Neural cell (in vitro differentiated cells): ENCODE measurements around the gene CHCHD5.

Experiments used
- EP300 ChIP-seq: fragments of 450-650 bp; conservative IDR thresholded peaks from 2 replicates; pipeline ENCODE4 v1.6.1; 2014; ENCODE audit warnings: antibody characterized with exemption, mild to moderate bottlenecking, moderate library complexity; ENCODE audit not compliant: poor library complexity, severe bottlenecking
- EZH2 ChIP-seq: fragments of 200-600, 300-800 bp; shearing (Covaris generic), sonication (generic); IDR thresholded peaks from 2 replicates; pipeline ENCODE4 v1.6.1; 2014; ENCODE audit warnings: antibody characterized with exemption, low read length, borderline replicate concordance, mild to moderate bottlenecking; ENCODE audit not compliant: insufficient read depth, poor library complexity, severe bottlenecking
- MXI1 ChIP-seq: fragments of 450-650 bp; conservative IDR thresholded peaks from 2 replicates; pipeline ENCODE4 v1.6.1; 2014; ENCODE audit warnings: antibody characterized with exemption, mild to moderate bottlenecking; ENCODE audit not compliant: poor library complexity, severe bottlenecking
- POLR2AphosphoS5 ChIP-seq: IDR thresholded peaks from 2 replicates; pipeline ENCODE4 v1.6.1; 2012
- RAD21 ChIP-seq: fragments of 450-650 bp; conservative IDR thresholded peaks from 2 replicates; pipeline ENCODE4 v1.6.1; 2014; ENCODE audit warnings: antibody characterized with exemption, mild to moderate bottlenecking, moderate library complexity
- SMC3 ChIP-seq: fragments of 450-650 bp; conservative IDR thresholded peaks from 2 replicates; pipeline ENCODE4 v1.6.1; 2014; ENCODE audit warnings: antibody characterized with exemption, mild to moderate bottlenecking, moderate library complexity; ENCODE audit not compliant: poor library complexity
- TAF1 ChIP-seq: IDR thresholded peaks from 2 replicates; pipeline ENCODE4 v1.6.1; 2012; ENCODE audit warnings: low read depth
- TF ChIP-seq, protein P1 (sequence below): fragments of 450-650 bp; IDR thresholded peaks from 2 replicates; pipeline ENCODE4 v1.5.1; 2014; ENCODE audit warnings: antibody characterized with exemption, mild to moderate bottlenecking, moderate library complexity; ENCODE audit not compliant: poor library complexity, severe bottlenecking
- TF ChIP-seq, protein P2 (sequence below): IDR thresholded peaks from 2 replicates; pipeline ENCODE4 v1.6.1; 2012; ENCODE audit warnings: borderline replicate concordance

DNA sequence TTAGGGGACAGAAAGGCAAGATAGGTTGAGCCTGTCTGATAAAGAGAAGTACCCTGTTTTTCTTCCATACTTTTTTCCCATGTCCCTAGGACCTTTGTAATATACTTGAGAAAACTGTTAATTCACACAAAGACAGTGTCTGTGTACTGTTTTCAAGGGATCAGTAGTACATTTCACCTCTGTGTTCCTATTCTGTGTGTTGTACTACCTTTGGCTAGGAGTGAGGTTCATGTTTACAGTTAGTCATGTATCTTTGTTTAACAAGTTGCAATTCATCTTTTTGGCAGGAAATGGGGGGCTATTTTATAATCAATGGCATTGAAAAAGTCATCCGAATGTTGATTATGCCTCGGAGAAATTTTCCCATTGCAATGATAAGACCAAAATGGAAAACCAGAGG is 35.4 kb upstream of the CHCHD5 start:
- TF ChIP-seq, protein P1, sequence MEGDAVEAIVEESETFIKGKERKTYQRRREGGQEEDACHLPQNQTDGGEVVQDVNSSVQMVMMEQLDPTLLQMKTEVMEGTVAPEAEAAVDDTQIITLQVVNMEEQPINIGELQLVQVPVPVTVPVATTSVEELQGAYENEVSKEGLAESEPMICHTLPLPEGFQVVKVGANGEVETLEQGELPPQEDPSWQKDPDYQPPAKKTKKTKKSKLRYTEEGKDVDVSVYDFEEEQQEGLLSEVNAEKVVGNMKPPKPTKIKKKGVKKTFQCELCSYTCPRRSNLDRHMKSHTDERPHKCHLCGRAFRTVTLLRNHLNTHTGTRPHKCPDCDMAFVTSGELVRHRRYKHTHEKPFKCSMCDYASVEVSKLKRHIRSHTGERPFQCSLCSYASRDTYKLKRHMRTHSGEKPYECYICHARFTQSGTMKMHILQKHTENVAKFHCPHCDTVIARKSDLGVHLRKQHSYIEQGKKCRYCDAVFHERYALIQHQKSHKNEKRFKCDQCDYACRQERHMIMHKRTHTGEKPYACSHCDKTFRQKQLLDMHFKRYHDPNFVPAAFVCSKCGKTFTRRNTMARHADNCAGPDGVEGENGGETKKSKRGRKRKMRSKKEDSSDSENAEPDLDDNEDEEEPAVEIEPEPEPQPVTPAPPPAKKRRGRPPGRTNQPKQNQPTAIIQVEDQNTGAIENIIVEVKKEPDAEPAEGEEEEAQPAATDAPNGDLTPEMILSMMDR, result no peak
- no peak for TF ChIP-seq EP300
- TF ChIP-seq MXI1, result no peak
- TF ChIP-seq, protein P2, sequence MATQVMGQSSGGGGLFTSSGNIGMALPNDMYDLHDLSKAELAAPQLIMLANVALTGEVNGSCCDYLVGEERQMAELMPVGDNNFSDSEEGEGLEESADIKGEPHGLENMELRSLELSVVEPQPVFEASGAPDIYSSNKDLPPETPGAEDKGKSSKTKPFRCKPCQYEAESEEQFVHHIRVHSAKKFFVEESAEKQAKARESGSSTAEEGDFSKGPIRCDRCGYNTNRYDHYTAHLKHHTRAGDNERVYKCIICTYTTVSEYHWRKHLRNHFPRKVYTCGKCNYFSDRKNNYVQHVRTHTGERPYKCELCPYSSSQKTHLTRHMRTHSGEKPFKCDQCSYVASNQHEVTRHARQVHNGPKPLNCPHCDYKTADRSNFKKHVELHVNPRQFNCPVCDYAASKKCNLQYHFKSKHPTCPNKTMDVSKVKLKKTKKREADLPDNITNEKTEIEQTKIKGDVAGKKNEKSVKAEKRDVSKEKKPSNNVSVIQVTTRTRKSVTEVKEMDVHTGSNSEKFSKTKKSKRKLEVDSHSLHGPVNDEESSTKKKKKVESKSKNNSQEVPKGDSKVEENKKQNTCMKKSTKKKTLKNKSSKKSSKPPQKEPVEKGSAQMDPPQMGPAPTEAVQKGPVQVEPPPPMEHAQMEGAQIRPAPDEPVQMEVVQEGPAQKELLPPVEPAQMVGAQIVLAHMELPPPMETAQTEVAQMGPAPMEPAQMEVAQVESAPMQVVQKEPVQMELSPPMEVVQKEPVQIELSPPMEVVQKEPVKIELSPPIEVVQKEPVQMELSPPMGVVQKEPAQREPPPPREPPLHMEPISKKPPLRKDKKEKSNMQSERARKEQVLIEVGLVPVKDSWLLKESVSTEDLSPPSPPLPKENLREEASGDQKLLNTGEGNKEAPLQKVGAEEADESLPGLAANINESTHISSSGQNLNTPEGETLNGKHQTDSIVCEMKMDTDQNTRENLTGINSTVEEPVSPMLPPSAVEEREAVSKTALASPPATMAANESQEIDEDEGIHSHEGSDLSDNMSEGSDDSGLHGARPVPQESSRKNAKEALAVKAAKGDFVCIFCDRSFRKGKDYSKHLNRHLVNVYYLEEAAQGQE, result no peak
- no peak for TF ChIP-seq EZH2
- TF ChIP-seq SMC3, result no peak
- TF ChIP-seq POLR2AphosphoS5, result no peak
- TF ChIP-seq RAD21, result no peak
- TF ChIP-seq TAF1, result no peak
